ENCODE measurements around the gene COL4A3.

COL4A3 gene

GRCh38 chr2:227123697-227124096 is 40.7 kb upstream of the COL4A3 start:
- Histone ChIP-seq H3K27ac (no peak overlapping the region), H3K36me3 (no peaks in the 10 kb centered on the region), H3K9me3 (ENCODE audit: severe bottlenecking) (no peaks in the 10 kb centered on the region), H3K27me3 (ENCODE audit: insufficient read depth, low read depth, severe bottlenecking) (no peaks in the 10 kb centered on the region), H3K4me3 (ENCODE audit: low read depth, low read length) (no peak overlapping the region)
- no peak for DNase-seq
- no peak for TF ChIP-seq CTCF (IDR thresholded peaks at IDR 0.05; ENCODE audit: low read depth, low read length)

- Histone ChIP-seq H3K9me3 (ENCODE audit: severe bottlenecking) (no peaks in the 10 kb centered on the region), H3K36me3 (no peaks in the 10 kb centered on the region), H3K27ac (no peak overlapping the region), H3K27me3 (ENCODE audit: insufficient read depth, low read depth, severe bottlenecking) (no peaks in the 10 kb centered on the region), H3K4me3 (ENCODE audit: low read depth, low read length) (no peak overlapping the region)
- no peak for DNase-seq
- TF ChIP-seq CTCF (IDR thresholded peaks at IDR 0.05; ENCODE audit: low read depth, low read length) = no peak
These were observed 39.6 kb upstream of the COL4A3 start for GRCh38 chr2:227124811-227125210.

GRCh38 chr2:227125506-227125905 is 38.9 kb upstream of the COL4A3 start:
- Histone ChIP-seq H3K9me3 (ENCODE audit: severe bottlenecking) (no peaks in the 10 kb centered on the region), H3K27ac (no peak overlapping the region), H3K4me3 (ENCODE audit: low read depth, low read length) (no peak overlapping the region), H3K36me3 (no peaks in the 10 kb centered on the region), H3K27me3 (ENCODE audit: insufficient read depth, low read depth, severe bottlenecking) (no peaks in the 10 kb centered on the region)
- peak; percentile 39 for DNase-seq
- TF ChIP-seq CTCF (IDR thresholded peaks at IDR 0.05; ENCODE audit: low read depth, low read length) = peak; percentile 50

GRCh38 chr2:227127201-227127600 is 37.2 kb upstream of the COL4A3 start:
- Histone ChIP-seq H3K36me3 (no peaks in the 10 kb centered on the region), H3K27ac (no peak overlapping the region), H3K4me3 (ENCODE audit: low read depth, low read length) (no peak overlapping the region), H3K27me3 (ENCODE audit: insufficient read depth, low read depth, severe bottlenecking) (no peaks in the 10 kb centered on the region), H3K9me3 (ENCODE audit: severe bottlenecking) (no peaks in the 10 kb centered on the region)
- no peak for TF ChIP-seq CTCF (IDR thresholded peaks at IDR 0.05; ENCODE audit: low read depth, low read length)
- DNase-seq = no peak

GRCh38 chr2:227130636-227131035 is 33.8 kb upstream of the COL4A3 start:
- no peak for DNase-seq
- no peak overlapping the region for H3K27ac ChIP-seq

More at GRCh38 chr2:227130636-227131035, 33.8 kb upstream of the COL4A3 start:
- Histone ChIP-seq H3K9me3 (ENCODE audit: severe bottlenecking) (no peaks in the 10 kb centered on the region), H3K36me3 (no peaks in the 10 kb centered on the region), H3K27me3 (ENCODE audit: insufficient read depth, low read depth, severe bottlenecking) (no peaks in the 10 kb centered on the region), H3K4me3 (ENCODE audit: low read depth, low read length) (no peak overlapping the region)
- no peak for TF ChIP-seq CTCF (IDR thresholded peaks at IDR 0.05; ENCODE audit: low read depth, low read length)

Measured in WERI-Rb-1 (cell line).